Midbrain (tissue), 1 donor: Measurements from ENCODE around the gene POLR3G.

Experiments used
- DNase-seq: peaks from one replicate; lab custom pipeline; 2025; lab: John Stamatoyannopoulos, UW

POLR3G gene

DNA sequence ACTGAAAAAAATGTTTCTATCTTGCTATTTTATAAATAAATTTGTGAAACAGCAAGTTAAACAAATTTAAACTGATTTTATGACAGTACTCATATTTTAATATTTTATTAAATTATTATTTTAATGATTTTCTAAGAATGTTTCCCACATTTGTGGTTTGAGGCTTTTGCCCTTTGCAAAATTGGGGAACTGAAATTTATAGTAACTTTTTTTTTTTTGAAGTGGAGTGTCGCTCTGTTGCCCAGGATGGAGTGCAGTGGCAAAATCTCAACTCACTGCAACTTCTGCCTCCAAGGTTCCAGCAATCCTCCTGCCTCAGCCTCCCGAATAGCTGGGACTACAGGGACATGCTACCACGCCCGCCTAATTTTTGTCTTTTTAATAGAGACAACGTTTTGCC is 76.7 kb downstream of the POLR3G start:
- no peak for DNase-seq

DNA sequence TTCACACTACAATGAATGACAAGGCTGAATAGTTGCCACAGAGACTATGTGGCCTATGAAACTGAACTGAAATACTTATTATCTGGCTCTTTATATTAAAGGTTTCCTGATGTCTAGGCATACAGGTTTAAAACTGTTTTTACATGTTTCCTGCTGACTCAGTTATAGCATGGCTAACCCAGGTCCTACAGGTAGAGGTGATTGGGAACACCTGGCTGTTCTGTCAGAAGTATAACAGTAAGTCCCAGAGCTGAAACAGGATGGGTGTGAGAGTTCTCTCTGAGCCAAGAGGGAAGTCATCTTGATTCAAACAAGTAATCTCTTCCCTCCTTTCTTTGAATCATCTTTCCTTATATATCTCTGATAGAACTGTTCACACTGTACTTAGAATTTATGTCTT is 79.0 kb downstream of the POLR3G start:
- DNase-seq = no peak

DNA sequence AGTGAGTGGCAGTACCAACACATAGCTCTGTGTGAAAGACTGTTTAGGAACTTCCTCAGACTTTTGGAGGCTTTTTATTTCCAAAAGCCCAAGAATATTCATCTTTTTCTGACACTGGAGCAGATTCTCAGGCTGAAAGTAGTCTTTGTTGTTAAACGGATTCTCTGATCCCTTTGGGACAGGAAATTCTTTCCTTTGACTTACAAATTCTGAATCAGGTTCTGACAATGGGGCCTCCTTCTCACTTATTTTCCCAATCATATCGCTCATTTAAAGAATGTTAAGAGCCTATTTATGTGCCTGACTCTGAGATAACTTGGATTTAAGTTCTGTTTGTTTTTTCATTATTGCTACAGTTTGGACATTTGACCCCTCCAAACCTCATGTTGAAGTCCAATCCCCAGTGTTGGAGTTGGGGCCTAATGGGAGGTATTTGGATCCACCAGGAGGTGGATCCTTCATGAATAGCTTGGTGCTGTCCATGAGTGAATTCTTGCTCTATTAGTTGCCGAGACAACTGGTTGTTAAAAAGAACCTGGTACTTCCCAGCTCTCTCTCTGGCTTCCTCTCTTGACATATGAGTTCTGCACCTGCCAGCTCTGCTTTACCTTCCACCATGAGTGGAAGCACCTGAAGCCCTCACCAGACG is 79.8 kb downstream of the POLR3G start:
- DNase-seq = no peak

DNA sequence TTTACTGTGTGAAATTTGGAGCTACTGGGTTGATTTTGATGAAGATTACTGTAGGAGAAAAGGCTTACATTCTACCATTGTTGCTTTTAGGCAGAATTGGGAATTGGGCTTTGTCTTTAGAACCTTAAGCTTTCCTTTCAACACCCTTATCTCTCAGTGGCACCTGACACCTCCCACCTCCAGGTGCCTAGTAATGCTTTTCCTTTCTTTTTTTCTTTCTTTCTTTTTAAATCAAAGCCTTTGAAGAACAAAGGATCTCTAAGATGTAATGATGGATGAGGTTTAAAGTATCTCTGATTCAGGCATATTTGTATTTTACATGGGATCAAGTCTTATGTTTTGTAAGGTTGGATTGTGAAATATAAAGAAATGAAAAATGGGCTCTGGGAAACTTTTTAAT is 81.0 kb downstream of the POLR3G start:
- DNase-seq = no peak

DNA sequence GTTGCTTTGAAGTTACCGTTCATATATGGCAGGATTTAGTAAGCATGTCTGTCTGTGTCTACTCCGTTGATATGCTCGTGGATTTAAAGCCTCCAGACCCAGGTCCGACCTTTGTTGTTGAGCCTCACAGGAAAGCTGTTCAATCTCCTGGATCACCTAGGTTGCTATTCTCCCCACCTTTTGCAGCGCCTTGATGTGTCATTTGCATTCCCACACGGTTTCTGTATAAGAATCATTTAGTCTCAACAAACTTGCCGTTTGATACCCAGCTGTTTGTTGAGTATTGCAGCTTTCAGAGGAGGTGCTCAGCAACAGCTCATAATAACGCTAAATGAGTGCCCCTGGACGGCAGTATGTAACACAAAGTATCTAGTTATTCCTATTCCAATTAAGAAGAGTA is 82.7 kb downstream of the POLR3G start:
- no peak for DNase-seq

DNA sequence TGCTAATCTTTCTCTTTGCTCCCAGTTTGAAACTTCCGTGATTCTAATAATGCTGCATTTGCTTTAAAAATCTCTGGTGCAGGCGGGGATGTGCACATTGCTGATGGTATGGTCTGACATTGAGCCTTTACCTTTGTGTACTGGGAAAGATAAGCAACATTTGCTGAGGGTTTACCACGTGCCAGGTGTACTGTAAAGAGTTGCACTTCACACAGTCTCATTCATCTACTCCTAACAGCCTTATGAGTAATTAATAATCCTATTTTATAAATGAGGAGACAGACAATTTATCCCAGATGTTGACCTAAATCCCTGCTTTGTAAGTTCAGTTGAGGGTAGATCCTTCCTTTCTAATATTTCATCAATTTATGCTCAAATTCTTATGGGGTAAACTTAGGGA is 83.2 kb downstream of the POLR3G start:
- DNase-seq = no peak

DNA sequence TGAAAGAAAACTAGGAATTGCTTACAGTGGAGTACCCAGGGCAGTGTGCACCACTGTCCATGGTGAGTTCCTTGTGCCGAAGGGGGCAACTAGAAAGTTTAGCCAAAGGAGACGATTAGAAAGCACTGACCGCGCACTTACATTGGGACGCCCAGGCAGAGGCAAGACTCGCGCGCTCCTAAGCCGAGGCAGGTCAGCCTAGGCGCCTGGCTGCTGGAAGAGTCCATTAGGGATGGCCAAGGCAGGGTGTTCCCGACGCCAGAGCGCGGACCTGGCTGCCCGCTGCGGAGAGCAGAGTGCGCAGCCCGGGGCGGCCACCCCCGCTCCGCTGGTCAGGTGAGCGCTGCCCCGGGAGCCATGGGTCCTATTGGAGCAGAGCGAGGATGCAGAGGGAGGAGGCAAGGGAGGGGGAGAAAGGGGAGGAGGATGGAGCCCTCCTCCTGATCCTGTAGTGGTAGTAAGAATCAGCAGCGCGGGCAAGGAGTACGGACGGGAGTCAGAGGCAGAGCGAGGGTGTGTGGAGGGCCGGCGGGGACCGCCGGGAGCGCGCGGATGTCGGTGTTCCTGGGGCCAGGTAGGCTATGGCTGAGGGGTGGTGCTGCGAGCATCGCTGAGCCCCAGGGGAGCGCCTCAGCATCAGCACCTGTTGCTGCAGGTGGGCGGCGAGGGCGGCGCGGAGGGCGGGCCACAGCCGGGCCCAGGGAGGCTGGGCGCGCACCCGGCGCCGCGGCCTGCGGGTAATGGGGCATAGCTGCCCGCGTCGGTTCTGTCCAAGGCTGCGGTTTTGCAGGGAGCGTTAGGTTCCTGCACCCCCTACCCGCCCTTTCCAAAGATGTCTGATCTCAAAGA is 83.9 kb downstream of the POLR3G start, which contains the start of gene ADGRV1:
Gene ADGRV1 (plus strand): TSS at position 454 of the 849 bp plus-strand sequence. CDS start 99 bp downstream, at position 553.
- peak; percentile 68 for DNase-seq

DNA sequence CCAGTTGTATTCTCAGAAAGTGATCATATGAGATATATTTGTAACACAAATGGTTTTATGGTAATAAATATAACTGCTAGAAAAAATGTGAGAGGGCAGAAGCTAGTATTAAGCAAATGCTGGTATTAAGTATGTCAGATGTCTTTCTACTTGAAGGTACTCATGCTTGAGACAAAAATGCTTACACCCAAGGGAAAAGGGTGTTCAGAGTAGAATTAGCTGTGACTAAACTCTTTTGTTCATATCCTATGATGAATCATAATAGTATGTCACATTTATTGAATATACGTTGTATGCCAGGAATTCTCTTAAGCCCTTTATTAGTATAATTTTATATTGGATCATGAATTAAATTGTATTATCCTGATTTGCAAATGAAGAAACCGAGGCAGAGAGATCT is 86.1 kb downstream of the POLR3G start:
- no peak for DNase-seq

DNA sequence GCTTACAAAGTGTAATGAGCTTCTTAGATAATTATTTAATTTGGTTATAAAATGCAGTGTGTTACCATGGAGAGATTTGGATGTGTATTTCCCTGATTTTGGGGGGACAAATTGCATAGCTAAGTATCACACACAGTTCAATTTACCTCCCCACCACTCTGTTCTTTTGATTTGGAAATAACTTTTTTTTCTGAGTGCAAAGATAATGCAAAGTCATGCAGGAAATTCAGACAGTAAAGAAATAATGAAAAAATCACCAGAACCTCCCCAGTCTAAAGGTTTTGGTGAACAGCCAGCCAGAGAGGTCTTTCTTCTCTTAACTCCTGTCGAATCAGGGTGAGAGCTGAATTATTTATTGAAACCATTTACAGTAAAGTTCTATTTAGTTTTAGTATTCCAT is 87.1 kb downstream of the POLR3G start:
- no peak for DNase-seq

DNA sequence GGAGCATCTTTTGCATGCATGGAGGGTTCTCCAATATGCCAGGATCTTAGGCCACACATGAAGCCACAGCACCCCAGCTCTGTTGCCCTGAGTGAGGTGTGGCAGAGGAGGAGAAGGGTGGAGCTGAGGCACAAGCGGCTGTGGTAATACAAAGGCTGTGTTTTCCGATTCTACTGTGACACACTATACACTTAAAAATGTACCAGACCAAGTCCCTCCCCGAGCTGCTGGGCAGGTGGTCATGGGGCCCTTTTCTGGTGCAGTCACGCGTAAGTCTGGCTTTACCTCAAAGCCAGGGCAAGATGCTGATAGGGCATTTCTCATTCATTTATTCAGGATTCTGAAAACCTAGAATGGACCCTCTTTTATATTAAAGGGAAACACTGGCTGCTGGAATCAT is 87.7 kb downstream of the POLR3G start:
- no peak for DNase-seq

DNA sequence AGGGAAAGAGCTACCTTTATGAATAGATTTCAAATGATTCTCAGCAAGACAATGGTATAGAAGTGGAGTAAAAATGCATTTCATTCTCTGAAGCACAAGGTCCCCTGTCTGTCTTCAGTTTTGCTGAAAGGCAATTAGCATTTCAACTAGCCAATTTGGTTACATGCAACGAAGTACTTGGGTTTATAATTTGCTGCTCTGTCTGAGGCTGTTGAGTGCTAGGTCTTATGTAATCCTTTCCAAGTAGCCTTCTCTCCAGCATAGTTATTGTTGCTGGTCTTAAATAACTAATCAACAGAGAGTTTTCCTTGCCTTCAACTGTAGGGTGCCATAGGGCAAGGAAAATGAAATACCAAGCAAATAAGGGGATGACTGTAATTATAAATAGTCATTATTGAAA is 88.4 kb downstream of the POLR3G start:
- no peak for DNase-seq
